Measurements from ENCODE around the gene HOXD13. TPM values are rescaled to one million over a fixed set of nuclear protein-coding genes. Genes with fewer than 3 reads are reported as not detected.

The HOXD13 gene
- total RNA-seq, 1 donor from 2014 or later, result not detected

DNA sequence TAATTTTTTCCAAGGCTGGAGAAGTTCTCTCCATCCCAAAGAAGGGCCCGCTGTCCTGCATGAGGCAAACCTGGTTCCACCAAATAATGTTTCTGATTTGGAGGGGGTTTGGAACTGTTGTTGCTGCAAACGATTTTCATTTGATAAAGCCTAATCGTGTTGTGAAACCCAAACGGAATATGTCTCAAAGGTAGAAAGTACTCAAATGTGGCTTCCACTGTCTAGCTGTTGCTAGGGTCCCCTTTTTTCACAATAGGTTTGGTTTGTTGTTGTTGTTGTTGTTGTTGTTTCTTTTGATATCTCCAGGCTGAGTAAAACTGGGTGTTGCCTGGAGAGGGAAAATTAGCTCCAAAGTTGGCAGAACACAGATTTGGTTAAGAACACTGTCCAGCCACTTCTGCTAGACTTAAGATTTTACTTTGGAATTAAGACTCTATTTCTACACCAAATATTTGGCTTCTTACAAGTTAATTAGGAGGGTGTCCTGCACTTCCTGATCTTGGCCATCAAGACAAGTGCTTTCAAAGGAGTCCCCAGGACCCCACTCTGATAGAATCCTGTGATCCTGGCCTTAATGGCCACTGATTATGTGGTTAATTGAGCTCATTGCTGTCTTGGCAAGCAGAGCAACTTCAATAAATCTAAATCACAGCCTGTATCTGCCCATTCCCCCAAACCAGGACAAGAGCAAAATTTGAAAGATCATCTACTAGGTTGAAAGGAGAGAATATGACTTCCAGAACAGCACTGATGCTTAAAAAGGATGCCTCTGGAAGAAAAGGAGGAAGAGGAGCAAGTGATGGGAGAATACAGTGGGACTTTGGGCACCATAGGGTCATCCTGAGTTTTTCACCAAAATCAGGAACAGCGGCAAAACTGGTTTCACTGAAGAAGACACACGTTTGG is 3.3 kb upstream of the HOXD13 start:
- Mint-ChIP-seq H3K36me3 (ENCODE audit: insufficient read depth) (no peaks in the 10 kb centered on the region), H3K4me3 (ENCODE audit: low read depth) (no peak overlapping the region), H3K4me1 (ENCODE audit: low read depth) (peaks cover 3% of the 10 kb centered on the region), H3K27ac (no peak overlapping the region), H3K9me3 (ENCODE audit: low read depth) (no peaks in the 10 kb centered on the region), H3K27me3 (peaks cover 92% of the 10 kb centered on the region)
- TF ChIP-seq, protein P1, sequence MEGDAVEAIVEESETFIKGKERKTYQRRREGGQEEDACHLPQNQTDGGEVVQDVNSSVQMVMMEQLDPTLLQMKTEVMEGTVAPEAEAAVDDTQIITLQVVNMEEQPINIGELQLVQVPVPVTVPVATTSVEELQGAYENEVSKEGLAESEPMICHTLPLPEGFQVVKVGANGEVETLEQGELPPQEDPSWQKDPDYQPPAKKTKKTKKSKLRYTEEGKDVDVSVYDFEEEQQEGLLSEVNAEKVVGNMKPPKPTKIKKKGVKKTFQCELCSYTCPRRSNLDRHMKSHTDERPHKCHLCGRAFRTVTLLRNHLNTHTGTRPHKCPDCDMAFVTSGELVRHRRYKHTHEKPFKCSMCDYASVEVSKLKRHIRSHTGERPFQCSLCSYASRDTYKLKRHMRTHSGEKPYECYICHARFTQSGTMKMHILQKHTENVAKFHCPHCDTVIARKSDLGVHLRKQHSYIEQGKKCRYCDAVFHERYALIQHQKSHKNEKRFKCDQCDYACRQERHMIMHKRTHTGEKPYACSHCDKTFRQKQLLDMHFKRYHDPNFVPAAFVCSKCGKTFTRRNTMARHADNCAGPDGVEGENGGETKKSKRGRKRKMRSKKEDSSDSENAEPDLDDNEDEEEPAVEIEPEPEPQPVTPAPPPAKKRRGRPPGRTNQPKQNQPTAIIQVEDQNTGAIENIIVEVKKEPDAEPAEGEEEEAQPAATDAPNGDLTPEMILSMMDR (IDR thresholded peaks at IDR 0.05; ENCODE audit: unreplicated experiment), result no peak
- DNase-seq (ENCODE audit: low spot score, unreplicated experiment), result no peak

DNA sequence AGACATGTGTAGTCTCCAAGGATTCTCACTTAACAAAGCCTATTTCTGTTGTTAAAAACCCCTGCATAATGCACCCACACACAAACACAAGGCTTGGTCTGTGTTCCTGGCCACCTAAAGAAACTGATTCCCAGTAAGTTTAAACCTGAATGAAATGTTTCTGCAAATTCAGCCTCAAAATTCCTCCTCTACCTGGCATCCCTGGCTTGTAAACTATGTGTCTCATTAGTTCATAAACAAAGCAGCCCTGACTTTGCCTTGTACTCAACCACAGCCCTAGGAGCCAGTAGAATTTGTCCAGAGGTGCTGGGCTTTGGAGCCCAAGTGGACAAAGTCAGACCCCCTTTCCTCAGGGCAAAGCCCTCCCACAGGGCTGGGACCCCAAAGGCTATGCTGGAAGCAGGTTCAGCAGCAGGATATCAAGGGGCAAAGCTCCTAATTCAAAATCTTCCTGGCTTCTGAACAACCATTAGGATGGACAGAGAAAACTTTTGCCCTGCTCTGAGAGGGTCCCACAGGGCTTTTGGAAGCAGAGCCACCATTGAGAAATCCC is 2.6 kb upstream of the HOXD13 start:
- Mint-ChIP-seq H3K4me1 (ENCODE audit: low read depth) (peaks cover 3% of the 10 kb centered on the region), H3K36me3 (ENCODE audit: insufficient read depth) (no peaks in the 10 kb centered on the region), H3K27ac (no peak overlapping the region), H3K4me3 (ENCODE audit: low read depth) (no peak overlapping the region), H3K9me3 (ENCODE audit: low read depth) (no peaks in the 10 kb centered on the region), H3K27me3 (peaks cover 92% of the 10 kb centered on the region)
- DNase-seq (ENCODE audit: low spot score, unreplicated experiment), result no peak
- TF ChIP-seq, protein P1 (IDR thresholded peaks at IDR 0.05; ENCODE audit: unreplicated experiment), result no peak

DNA sequence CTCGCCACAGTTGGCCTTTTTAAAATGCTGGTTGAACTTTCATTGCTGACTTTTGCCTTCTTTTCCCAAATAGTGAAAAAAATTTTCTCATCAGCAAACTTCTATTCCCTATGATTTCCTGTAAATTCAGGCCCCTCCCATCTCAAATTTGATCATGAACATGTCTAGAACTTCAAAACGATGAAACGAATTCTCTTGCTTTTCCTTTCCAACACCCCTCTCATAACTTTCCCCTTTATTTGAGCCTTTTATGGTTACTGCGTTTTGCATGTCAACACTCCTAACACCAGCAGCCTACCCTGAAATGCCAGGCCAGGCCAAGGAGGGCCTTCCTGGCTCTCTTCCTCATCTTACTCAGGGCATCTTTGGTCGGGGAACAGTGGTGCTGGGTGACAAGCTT is 1.7 kb upstream of the HOXD13 start:
- TF ChIP-seq, protein P1 (IDR thresholded peaks at IDR 0.05; ENCODE audit: unreplicated experiment), result no peak
- H3K4me3 Mint-ChIP-seq (ENCODE audit: low read depth), result no peak overlapping the region
- no peak for DNase-seq (ENCODE audit: low spot score, unreplicated experiment)
- H3K36me3 Mint-ChIP-seq (ENCODE audit: insufficient read depth), result no peaks in the 10 kb centered on the region
- H3K4me1 Mint-ChIP-seq (ENCODE audit: low read depth), result peaks cover 3% of the 10 kb centered on the region
- H3K27me3 Mint-ChIP-seq, result peaks cover 92% of the 10 kb centered on the region
- H3K9me3 Mint-ChIP-seq (ENCODE audit: low read depth), result no peaks in the 10 kb centered on the region
- H3K27ac Mint-ChIP-seq, result no peak overlapping the region

DNA sequence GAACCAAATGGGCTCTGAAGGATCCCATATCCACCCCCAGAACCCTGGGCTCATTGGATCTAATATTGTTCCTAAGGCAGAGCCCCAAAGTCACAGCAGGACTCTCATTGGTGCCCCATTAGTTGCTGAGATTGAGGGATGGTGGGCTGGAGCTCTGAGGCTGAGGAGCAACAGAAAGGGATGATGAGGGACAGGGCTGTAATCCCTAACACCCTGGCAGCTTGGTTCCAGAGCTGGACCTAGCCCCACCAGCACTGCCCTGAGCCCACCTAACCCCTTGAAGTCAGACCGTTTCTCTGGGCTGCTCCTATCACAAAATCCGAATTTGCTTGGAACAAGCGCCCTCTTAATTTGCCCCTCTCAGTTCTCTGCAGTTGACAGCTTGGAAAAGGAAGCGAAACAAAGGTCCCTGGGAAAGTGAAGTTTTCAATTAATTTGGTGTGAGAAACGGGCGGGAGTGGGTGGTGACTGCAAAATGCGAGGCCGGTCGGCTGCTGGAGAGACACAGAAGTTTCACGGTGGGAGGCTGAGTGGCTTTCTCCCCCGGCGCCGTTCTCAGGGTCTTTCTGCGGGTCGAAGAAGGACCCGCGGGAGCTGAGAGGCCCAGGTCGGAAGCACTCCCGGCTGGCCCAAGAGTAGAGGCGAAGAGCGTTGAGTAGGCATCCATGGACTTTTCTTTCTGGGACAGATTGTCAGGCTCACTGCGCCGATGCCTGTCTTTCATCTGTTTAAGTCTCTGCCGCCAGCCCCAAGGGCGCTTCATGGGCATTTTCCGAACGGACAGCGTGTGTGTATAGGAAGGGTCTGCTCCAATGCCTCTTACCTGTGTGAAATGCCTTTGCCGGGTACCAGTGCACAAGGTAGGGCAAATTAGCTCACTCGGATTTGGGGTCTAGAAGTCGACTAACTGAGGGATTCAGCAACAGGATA is 927 bp upstream of the HOXD13 start:
- Mint-ChIP-seq H3K27ac (peak overlapping the region; percentile 59), H3K27me3 (peaks cover 92% of the 10 kb centered on the region), H3K4me1 (ENCODE audit: low read depth) (peaks cover 3% of the 10 kb centered on the region), H3K9me3 (ENCODE audit: low read depth) (no peaks in the 10 kb centered on the region), H3K36me3 (ENCODE audit: insufficient read depth) (no peaks in the 10 kb centered on the region), H3K4me3 (ENCODE audit: low read depth) (peak overlapping the region; percentile 41)
- TF ChIP-seq, protein P1 (IDR thresholded peaks at IDR 0.05; ENCODE audit: unreplicated experiment), result no peak
- no peak for DNase-seq (ENCODE audit: low spot score, unreplicated experiment)
